ENCODE data around the gene FGF12.

Gene FGF12

GRCh38 chr3:192408647-192409200, 318.6 kb downstream of the FGF12 start:
- DNase-seq, result no peak

- DNase-seq, result no peak
Measured at GRCh38 chr3:192408007-192408646, 319.2 kb downstream of the FGF12 start.

DNA sequence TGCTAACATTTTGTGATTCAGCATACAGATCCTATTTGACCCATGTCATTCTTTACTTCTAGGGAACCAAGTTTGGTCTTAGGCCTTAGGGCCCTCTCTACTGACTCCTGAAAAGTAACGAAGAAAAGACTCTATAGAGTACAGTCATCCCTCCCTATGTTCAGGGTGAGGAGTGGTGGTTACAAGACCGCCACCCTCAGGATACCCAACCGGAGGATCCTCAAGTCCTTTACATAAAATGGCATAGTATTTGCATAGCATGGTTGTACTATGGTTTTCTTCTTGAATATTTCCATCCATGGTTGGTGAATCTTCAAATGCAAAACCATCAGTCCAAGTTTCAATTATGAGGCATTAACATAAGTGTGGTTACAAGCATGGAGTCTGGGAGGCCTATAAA, 327.6 kb downstream of the FGF12 start:
- DNase-seq, result no peak

DNA sequence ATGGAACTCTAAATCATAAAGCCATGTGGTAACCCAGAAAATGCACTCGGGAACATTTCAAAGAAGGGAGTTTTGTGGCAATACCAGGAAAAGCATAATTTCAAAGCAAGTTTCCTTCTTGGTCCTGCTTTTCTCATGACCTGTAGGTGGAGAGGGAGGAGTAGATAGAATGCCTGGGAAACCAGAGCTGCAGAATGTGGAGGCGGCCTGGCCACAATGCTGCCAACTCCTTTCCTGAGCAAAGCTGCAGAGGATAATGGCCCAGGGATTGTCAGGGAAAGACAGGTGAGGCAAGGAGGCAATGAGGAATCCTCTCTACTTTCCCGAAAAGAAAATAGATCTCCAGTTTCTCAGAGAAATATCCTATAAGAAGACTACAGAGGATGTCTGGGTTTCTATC, 330.3 kb downstream of the FGF12 start:
- no peak for DNase-seq

- DNase-seq, result no peak
Measured at GRCh38 chr3:192395506-192395905, 331.8 kb downstream of the FGF12 start.

GRCh38 chr3:192392986-192393385, 334.4 kb downstream of the FGF12 start:
- DNase-seq, result no peak

- no peak for DNase-seq
Measured at GRCh38 chr3:192382861-192383260, 344.5 kb downstream of the FGF12 start.

DNA sequence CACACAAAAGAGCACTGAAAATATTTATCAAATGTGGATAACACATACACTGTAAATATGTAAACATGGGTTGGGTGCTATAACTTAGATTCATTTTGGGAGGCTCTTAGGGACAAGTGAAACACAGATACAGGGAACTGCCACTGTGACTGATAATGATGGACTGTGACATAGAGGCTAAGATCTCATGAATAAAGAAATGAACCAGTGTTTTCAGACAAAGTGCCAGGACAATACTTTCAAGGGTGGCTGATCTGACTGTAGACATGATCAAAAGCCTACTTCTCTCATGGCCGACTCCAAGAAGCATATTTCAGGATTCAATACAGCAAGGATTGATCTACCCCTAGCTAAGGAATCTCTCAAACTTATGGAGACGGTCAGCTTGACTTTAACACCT, 353.8 kb downstream of the FGF12 start:
- DNase-seq, result no peak

DNA sequence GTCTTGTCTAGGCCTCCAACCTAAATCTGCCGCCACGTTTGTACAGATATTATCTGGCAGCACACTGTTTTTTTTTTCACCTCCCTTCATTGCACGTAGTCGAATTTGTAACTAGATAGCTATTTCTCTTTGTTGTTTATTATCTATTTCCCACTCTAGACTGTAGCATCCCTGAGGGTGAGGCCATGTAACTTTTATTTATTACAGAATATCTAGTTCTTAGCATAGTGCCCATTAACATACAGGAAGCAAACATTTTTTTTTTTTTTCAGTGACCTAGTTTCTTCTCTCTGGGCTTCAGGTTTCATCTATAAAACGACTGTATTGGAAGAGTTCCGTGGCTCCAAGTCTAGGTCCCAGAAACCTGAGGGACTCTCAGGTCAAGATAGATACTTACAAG, 354.3 kb downstream of the FGF12 start:
- DNase-seq, result no peak

DNA sequence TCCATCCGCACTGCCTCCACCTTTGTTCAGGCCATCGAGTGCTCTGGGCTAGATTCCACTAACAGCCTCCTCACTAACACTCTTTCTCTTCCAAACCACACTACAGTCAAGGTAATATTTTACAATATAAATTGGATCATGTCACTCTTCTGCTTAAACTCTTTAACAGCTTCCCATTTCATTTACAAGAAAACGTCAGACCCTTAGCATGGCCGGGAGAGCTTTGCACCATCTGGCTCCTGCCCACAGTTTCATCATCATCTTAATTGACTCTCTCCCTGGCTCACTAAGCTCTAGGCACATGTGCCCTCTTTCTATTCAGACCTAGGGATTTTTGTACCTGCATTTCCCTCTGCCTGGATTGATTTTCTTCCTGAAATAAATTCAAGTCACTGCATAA, 354.7 kb downstream of the FGF12 start:
- no peak for DNase-seq

DNA sequence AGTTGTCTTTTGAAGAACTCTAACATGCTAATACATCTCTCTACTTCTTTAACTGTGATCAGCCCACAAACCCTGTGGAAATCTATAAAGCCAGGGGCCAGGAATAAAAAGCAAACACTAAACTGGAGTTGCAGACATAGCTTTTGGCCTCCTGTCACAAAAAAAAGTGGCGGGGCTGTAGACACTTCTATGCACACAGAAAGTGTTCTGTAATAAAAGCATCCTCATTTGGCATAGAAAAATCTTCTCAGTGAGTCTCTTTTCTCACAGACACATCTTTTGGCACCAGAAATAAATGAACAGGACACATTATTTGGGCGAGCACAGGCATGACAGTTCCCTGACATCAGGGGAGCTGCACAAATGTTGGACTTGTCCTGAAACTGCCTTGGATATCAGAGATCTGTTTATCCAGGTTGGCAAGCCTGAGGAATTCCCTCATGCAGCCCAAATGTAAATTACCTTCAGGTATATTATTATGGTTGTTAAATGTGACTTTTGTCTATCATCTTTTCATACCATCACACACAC, 355.4 kb downstream of the FGF12 start:
- DNase-seq, result no peak

DNA sequence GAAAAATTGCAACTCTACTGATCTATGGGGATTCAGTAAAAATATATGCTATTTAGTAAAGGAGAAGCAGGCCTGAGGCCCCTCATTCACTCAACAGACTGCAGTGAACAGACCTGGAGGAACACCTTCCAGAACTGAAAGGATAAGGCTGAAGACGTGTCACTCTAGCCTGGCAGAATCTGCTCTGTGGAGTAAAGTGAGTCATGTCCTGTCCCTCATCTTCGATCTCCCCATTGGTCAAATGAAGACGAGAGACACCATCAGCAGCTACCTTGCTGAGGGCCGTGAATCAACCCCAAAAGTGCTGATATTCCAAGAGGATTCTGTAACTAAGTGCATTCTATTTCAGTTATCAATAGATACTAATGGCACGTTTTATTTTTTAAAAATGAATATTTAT, 359.7 kb downstream of the FGF12 start:
- no peak for DNase-seq

GRCh38 chr3:192366916-192367315, 360.4 kb downstream of the FGF12 start:
- DNase-seq, result no peak

GRCh38 chr3:192365571-192365970, 361.8 kb downstream of the FGF12 start:
- no peak for DNase-seq

- DNase-seq, result no peak
Measured at GRCh38 chr3:192364316-192364715, 363.0 kb downstream of the FGF12 start.

- no peak for DNase-seq
Measured at GRCh38 chr3:192354687-192355086, 372.7 kb downstream of the FGF12 start.

- no peak for DNase-seq
Measured at GRCh38 chr3:192352142-192352541, 375.2 kb downstream of the FGF12 start.

DNA sequence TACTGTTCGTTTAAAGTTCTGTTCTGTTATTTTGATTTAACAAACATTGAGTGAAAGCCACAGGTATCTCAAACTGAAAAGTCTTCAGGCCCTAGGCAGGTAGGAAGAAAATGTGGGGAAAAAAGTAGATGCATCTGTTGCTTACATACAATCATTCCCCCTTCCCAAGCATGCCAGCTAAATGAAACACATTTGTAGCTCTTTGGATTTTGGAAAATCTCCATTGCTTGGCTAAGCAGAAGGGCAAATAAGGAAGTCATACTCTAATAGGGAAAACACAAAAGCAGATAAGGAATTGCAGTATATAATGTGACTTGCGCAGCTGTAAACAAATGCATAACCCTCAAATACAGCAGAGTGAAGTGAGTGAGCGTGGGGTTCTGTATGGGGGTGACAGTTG, 375.9 kb downstream of the FGF12 start:
- no peak for DNase-seq

- DNase-seq, result no peak
Measured at GRCh38 chr3:192340031-192340430, 387.3 kb downstream of the FGF12 start.

- DNase-seq, result no peak
Measured at GRCh38 chr3:192339214-192339613, 388.1 kb downstream of the FGF12 start.

GRCh38 chr3:192336286-192336685, 391.1 kb downstream of the FGF12 start:
- DNase-seq, result no peak

DNA sequence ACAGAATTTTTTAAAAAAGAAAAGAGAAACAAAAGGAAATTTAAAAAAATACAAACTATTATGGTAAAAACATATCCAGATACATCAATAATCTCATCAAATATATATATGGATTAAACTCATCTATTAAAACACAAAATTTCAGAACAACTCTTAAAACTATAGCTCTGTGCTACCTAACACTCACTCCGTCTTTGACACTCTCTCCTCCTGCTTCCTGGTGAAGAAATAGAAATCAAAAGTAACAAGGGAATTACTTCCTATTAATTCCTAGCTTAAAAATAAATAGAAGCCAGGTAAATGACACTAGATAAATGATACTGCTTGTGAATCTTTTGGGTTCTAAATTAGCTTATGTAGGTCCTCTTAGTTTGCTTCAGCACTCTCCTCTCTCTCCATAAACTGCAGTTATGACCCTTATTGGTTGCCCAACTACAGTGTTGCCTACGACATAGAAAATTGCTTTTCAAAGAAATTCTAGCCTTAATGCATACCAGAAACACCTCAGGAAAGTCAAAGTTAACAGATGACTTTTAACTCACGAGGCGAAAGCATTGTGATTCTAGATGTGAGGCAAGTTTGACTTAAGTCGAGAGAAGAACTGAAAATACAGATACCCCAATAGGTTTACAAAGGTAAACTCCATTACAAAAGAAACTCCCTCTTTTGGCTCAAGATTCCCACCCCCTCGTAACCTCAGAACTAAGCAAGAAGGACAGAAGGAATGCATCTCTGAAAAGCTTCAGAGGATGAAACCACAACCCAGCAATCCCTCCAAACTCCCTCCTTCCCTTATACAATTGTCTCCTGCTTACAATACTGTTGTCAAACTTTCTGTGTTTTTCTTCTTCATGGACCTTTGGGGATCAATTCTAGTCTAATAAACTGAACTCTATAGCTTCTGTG, 394.7 kb downstream of the FGF12 start:
- no peak for DNase-seq

GRCh38 chr3:192331749-192332385, 395.5 kb downstream of the FGF12 start:
- no peak for DNase-seq

Measured in activated naive CD4-positive, alpha-beta T cell treated with Interleukin-2 at 50 U/mL for 16 hours (primary cell).